GM23338 (cell line): ENCODE results near the gene SC5D. TPM values are rescaled to one million over a fixed set of nuclear protein-coding genes. Genes with fewer than 3 reads are reported as not detected.
A peak's percentile ranks its signal among the peaks of the same experiment; 100 is the strongest.

ENCODE experiments used
- ATAC-seq: fragments of 200-7000 bp; cut with Tn5 transposase; 3 replicates; pipeline ENCODE4 v1.9.1; 2020
- DNase-seq: peaks from one replicate; pipeline ENCODE4 v3.0.0-alpha.2; 2015; ENCODE audit warnings: low spot score
- H2AFZ ChIP-seq: fragments of 200-600 bp; sonication (generic); 2 replicates; pipeline ENCODE4 v1.8.0; 2016; ENCODE audit warnings: antibody characterized with exemption, mild to moderate bottlenecking, moderate library complexity
- H3F3A ChIP-seq: fragments of 200-600 bp; sonication (generic); replicated peaks from 2 replicates; pipeline ENCODE4 v1.8.0; 2017; ENCODE audit warnings: antibody characterized with exemption, mixed run types, low read depth
- H3K27ac ChIP-seq: fragments of 200-600 bp; sonication (generic); 2 replicates; pipeline ENCODE4 v1.6.1; 2016; ENCODE audit warnings: low read depth
- H3K27me3 ChIP-seq: fragments of 200-600 bp; sonication (generic); 2 replicates; pipeline ENCODE4 v1.8.0; 2016; ENCODE audit warnings: mild to moderate bottlenecking, mixed run types, moderate library complexity; ENCODE audit not compliant: insufficient read depth
- H3K36me3 ChIP-seq: fragments of 200-600 bp; sonication (generic); 2 replicates; pipeline ENCODE4 v1.8.0; 2016; ENCODE audit warnings: mild to moderate bottlenecking; ENCODE audit not compliant: insufficient read depth
- H3K4me1 ChIP-seq: fragments of 200-600 bp; sonication (generic); 2 replicates; pipeline ENCODE4 v1.8.0; 2016; ENCODE audit warnings: mild to moderate bottlenecking, moderate library complexity; ENCODE audit not compliant: insufficient read depth
- H3K4me2 ChIP-seq: fragments of 200-600 bp; sonication (generic); 2 replicates; pipeline ENCODE4 v1.7.1; 2017; ENCODE audit warnings: mixed run types
- H3K4me3 ChIP-seq: fragments of 200-600 bp; sonication (generic); 2 replicates; pipeline ENCODE4 v1.6.1; 2016; ENCODE audit warnings: mixed run types
- H3K79me2 ChIP-seq: fragments of 200-600 bp; sonication (generic); replicated peaks from 2 replicates; pipeline ENCODE4 v1.8.0; 2017; ENCODE audit warnings: mild to moderate bottlenecking; ENCODE audit not compliant: insufficient read depth
- H3K9me2 ChIP-seq: fragments of 200-600 bp; sonication (generic); 2 replicates; pipeline ENCODE4 v1.8.0; 2017; ENCODE audit not compliant: insufficient read depth
- H4K20me1 ChIP-seq: fragments of 200-600 bp; sonication (generic); replicated peaks from 2 replicates; pipeline ENCODE4 v1.8.0; 2017; ENCODE audit warnings: mild to moderate bottlenecking; ENCODE audit not compliant: insufficient read depth
- H3K27ac Mint-ChIP-seq: 2 replicates; pipeline ENCODE4 v1.8.0; 2020; ENCODE audit warnings: inconsistent platforms, mild to moderate bottlenecking, moderate library complexity, mixed read lengths
- H3K27me3 Mint-ChIP-seq: 3 replicates; pipeline ENCODE4 v1.8.0; 2022; ENCODE audit warnings: low read depth, mild to moderate bottlenecking, moderate library complexity, mixed read lengths, inconsistent platforms; ENCODE audit not compliant: insufficient read depth, poor library complexity
- H3K36me3 Mint-ChIP-seq: 3 replicates; pipeline ENCODE4 v1.8.0; 2021; ENCODE audit warnings: low read depth, mild to moderate bottlenecking, inconsistent platforms, moderate library complexity, mixed read lengths
- H3K4me1 Mint-ChIP-seq: 3 replicates; pipeline ENCODE4 v1.8.0; 2020; ENCODE audit warnings: mild to moderate bottlenecking, inconsistent platforms, mixed read lengths
- H3K4me3 Mint-ChIP-seq: 3 replicates; pipeline ENCODE4 v1.8.0; 2021; ENCODE audit warnings: moderate library complexity, mild to moderate bottlenecking, inconsistent platforms, mixed read lengths
- H3K9me3 Mint-ChIP-seq: 3 replicates; pipeline ENCODE4 v1.8.0; 2020; ENCODE audit warnings: moderate library complexity, mild to moderate bottlenecking, inconsistent platforms, mixed read lengths
- CREB1 ChIP-seq: fragments of 250-450 bp; sonication (Bioruptor Pico); IDR thresholded peaks from 2 replicates; pipeline ENCODE4 v1.5.0; 2020; ENCODE audit warnings: low read depth, mild to moderate bottlenecking, moderate library complexity
- CTCF ChIP-seq, 2 experiments: fragments of 200-600 bp in 1 of 2; sonication (generic) in 1 of 2; conservative IDR thresholded peaks; 2 replicates each; pipeline versions ENCODE4 v1.5.1 to v1.6.1; 2016 to 2017; ENCODE audit warnings: antibody characterized with exemption in 2 of 2, low read depth in 2 of 2, mild to moderate bottlenecking in 2 of 2, moderate library complexity in 1 of 2
- ETS1 ChIP-seq: IDR thresholded peaks from 2 replicates; pipeline ENCODE4 v1.6.1; 2016; ENCODE audit warnings: antibody characterized with exemption
- EZH2 ChIP-seq: fragments of 200-600 bp; sonication (generic); IDR thresholded peaks from one replicate; pipeline ENCODE4 v1.8.0; 2017; ENCODE audit warnings: antibody characterized with exemption, mild to moderate bottlenecking, low read depth; ENCODE audit not compliant: unreplicated experiment
- EZH2phosphoT487 ChIP-seq: fragments of 200-600 bp; sonication (generic); IDR thresholded peaks from one replicate; pipeline ENCODE4 v1.8.1; 2018; ENCODE audit warnings: antibody characterized with exemption; ENCODE audit not compliant: unreplicated experiment
- JUNB ChIP-seq: IDR thresholded peaks from one replicate; pipeline ENCODE4 v1.6.1; 2016; ENCODE audit warnings: antibody characterized with exemption; ENCODE audit not compliant: unreplicated experiment
- NANOG ChIP-seq: IDR thresholded peaks from 2 replicates; pipeline ENCODE4 v1.6.1; 2016; ENCODE audit warnings: antibody characterized with exemption, borderline replicate concordance
- POLR2AphosphoS5 ChIP-seq: IDR thresholded peaks from 2 replicates; pipeline ENCODE4 v1.6.1; 2016; ENCODE audit warnings: antibody characterized with exemption, low read depth
- STAT1 ChIP-seq: IDR thresholded peaks from one replicate; pipeline ENCODE4 v1.6.1; 2016; ENCODE audit warnings: antibody characterized with exemption; ENCODE audit not compliant: unreplicated experiment
- ZNF114 ChIP-seq: fragments of 250-450 bp; sonication (Bioruptor Pico); IDR thresholded peaks from 2 replicates; pipeline ENCODE4 v1.5.0; 2020; ENCODE audit warnings: mild to moderate bottlenecking, moderate library complexity
- ZNF331 ChIP-seq: fragments of 250-450 bp; sonication (Bioruptor Pico); IDR thresholded peaks from 2 replicates; pipeline ENCODE4 v1.5.0; 2020; ENCODE audit warnings: low read depth, mild to moderate bottlenecking, moderate library complexity
- polyA plus RNA-seq: library from polyadenylated mRNA; unstranded; fragments of >200 nt; fragmentation: Nextera tagmentation; extraction: Ambion mirVana; gene quantifications from 2 replicates; pipeline ENCODE4 v1.2.1, GENCODE V29; 2016
- total RNA-seq: library from RNA; depleted of rRNA; stranded (reverse); fragments of >200 nt; shearing (Covaris generic); gene quantifications from 2 replicates; pipeline ENCODE4 v1.2.3, GENCODE V29; 2014
- TF ChIP-seq, protein P1 (sequence below): IDR thresholded peaks from one replicate; pipeline ENCODE4 v1.6.1; 2018; ENCODE audit warnings: antibody characterized with exemption; ENCODE audit not compliant: unreplicated experiment
- TF ChIP-seq, protein P2 (sequence below): fragments of 250-450 bp; sonication (Bioruptor Pico); IDR thresholded peaks from 2 replicates; pipeline ENCODE4 v1.5.0; 2020; ENCODE audit warnings: mild to moderate bottlenecking, moderate library complexity

SC5D gene
- total and polyA plus RNA-seq, 2 experiments from 2014 or later = 79.0 to 138 TPM

DNA sequence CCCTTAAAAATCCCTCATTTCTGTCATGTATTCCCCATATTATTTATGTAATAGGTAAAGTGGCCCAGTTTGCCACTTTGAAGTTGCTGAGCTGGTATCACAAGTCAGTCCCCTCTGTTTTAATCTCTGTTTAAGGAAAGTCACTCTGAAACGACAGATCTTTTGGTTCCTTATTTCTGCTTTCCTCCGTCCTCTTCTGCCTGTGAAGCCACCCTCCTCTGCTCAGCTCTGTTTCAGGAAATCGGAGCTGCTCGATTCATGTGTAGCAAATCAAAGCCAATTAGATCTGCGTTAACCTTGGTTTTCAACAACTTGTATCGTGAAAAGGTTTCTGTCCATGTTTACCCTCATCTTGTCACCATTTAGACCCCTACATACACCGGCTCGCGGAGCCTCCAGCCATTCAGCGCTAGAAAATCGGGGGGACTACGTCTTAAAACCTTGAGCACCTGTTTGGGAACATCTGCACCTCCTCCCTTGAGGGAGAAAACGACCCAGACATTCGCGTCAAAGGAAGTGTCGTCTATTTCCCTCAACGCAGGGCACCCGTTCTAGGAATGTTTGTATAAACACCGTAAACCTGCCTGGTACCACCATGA is 576 bp upstream of the SC5D start:
- Mint-ChIP-seq H3K27ac (peak overlapping the region; percentile 96), H3K9me3 (no peaks in the 10 kb centered on the region), H3K27me3 (peaks cover 19% of the 10 kb centered on the region), H3K4me1 (peaks cover 34% of the 10 kb centered on the region), H3K4me3 (peak overlapping the region; percentile 94), H3K36me3 (peaks cover 7% of the 10 kb centered on the region; the same call in 1 of the 3 replicates)
- H3K4me2 ChIP-seq = peak overlapping the region; percentile 95
- DNase-seq = peak; percentile 36
- H3K27ac ChIP-seq = peak overlapping the region; percentile 90
- no peaks in the 10 kb centered on the region for H3K9me2 ChIP-seq
- H3K36me3 ChIP-seq = no peaks in the 10 kb centered on the region
- H3K4me3 ChIP-seq = peak overlapping the region; percentile 80
- no peaks in the 10 kb centered on the region for H3K27me3 ChIP-seq
- peak overlapping the region; percentile 88 for H2AFZ ChIP-seq
- H3K79me2 ChIP-seq = peaks cover 42% of the 10 kb centered on the region
- peaks cover 39% of the 10 kb centered on the region for H3K4me1 ChIP-seq
- TF ChIP-seq ETS1 = no peak
- no peak for TF ChIP-seq CTCF (conservative IDR thresholded peaks at IDR 0.05; ENCODE audit: low read depth in 2 of 2)
- no peak for TF ChIP-seq CREB1 (CRISPR knock-in tag)
- TF ChIP-seq NANOG = no peak
- TF ChIP-seq, protein P1, sequence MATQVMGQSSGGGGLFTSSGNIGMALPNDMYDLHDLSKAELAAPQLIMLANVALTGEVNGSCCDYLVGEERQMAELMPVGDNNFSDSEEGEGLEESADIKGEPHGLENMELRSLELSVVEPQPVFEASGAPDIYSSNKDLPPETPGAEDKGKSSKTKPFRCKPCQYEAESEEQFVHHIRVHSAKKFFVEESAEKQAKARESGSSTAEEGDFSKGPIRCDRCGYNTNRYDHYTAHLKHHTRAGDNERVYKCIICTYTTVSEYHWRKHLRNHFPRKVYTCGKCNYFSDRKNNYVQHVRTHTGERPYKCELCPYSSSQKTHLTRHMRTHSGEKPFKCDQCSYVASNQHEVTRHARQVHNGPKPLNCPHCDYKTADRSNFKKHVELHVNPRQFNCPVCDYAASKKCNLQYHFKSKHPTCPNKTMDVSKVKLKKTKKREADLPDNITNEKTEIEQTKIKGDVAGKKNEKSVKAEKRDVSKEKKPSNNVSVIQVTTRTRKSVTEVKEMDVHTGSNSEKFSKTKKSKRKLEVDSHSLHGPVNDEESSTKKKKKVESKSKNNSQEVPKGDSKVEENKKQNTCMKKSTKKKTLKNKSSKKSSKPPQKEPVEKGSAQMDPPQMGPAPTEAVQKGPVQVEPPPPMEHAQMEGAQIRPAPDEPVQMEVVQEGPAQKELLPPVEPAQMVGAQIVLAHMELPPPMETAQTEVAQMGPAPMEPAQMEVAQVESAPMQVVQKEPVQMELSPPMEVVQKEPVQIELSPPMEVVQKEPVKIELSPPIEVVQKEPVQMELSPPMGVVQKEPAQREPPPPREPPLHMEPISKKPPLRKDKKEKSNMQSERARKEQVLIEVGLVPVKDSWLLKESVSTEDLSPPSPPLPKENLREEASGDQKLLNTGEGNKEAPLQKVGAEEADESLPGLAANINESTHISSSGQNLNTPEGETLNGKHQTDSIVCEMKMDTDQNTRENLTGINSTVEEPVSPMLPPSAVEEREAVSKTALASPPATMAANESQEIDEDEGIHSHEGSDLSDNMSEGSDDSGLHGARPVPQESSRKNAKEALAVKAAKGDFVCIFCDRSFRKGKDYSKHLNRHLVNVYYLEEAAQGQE = no peak
- no peak for TF ChIP-seq EZH2
- TF ChIP-seq STAT1 = no peak
- TF ChIP-seq JUNB = no peak
- TF ChIP-seq EZH2phosphoT487 = no peak
- no peak for TF ChIP-seq ZNF331 (CRISPR knock-in tag)
- TF ChIP-seq, protein P2, sequence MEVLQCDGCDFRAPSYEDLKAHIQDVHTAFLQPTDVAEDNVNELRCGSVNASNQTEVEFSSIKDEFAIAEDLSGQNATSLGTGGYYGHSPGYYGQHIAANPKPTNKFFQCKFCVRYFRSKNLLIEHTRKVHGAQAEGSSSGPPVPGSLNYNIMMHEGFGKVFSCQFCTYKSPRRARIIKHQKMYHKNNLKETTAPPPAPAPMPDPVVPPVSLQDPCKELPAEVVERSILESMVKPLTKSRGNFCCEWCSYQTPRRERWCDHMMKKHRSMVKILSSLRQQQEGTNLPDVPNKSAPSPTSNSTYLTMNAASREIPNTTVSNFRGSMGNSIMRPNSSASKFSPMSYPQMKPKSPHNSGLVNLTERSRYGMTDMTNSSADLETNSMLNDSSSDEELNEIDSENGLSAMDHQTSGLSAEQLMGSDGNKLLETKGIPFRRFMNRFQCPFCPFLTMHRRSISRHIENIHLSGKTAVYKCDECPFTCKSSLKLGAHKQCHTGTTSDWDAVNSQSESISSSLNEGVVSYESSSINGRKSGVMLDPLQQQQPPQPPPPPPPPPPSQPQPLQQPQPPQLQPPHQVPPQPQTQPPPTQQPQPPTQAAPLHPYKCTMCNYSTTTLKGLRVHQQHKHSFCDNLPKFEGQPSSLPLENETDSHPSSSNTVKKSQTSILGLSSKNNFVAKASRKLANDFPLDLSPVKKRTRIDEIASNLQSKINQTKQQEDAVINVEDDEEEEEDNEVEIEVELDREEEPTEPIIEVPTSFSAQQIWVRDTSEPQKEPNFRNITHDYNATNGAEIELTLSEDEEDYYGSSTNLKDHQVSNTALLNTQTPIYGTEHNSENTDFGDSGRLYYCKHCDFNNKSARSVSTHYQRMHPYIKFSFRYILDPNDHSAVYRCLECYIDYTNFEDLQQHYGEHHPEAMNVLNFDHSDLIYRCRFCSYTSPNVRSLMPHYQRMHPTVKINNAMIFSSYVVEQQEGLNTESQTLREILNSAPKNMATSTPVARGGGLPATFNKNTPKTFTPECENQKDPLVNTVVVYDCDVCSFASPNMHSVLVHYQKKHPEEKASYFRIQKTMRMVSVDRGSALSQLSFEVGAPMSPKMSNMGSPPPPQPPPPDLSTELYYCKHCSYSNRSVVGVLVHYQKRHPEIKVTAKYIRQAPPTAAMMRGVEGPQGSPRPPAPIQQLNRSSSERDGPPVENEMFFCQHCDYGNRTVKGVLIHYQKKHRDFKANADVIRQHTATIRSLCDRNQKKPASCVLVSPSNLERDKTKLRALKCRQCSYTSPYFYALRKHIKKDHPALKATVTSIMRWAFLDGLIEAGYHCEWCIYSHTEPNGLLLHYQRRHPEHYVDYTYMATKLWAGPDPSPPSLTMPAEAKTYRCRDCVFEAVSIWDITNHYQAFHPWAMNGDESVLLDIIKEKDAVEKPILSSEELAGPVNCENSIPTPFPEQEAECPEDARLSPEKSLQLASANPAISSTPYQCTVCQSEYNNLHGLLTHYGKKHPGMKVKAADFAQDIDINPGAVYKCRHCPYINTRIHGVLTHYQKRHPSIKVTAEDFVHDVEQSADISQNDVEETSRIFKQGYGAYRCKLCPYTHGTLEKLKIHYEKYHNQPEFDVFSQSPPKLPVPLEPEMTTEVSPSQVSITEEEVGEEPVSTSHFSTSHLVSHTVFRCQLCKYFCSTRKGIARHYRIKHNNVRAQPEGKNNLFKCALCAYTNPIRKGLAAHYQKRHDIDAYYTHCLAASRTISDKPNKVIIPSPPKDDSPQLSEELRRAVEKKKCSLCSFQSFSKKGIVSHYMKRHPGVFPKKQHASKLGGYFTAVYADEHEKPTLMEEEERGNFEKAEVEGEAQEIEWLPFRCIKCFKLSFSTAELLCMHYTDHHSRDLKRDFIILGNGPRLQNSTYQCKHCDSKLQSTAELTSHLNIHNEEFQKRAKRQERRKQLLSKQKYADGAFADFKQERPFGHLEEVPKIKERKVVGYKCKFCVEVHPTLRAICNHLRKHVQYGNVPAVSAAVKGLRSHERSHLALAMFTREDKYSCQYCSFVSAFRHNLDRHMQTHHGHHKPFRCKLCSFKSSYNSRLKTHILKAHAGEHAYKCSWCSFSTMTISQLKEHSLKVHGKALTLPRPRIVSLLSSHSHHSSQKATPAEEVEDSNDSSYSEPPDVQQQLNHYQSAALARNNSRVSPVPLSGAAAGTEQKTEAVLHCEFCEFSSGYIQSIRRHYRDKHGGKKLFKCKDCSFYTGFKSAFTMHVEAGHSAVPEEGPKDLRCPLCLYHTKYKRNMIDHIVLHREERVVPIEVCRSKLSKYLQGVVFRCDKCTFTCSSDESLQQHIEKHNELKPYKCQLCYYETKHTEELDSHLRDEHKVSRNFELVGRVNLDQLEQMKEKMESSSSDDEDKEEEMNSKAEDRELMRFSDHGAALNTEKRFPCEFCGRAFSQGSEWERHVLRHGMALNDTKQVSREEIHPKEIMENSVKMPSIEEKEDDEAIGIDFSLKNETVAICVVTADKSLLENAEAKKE (CRISPR knock-in tag) = no peak
- TF ChIP-seq ZNF114 = no peak
- TF ChIP-seq POLR2AphosphoS5 = no peak
- peaks cover 6% of the 10 kb centered on the region; the same call in 1 of the 2 replicates for H4K20me1 ChIP-seq
- 0 out of 2 replicates have a peak, but pooled peaks cover 3% of the 10 kb centered on the region for H3F3A ChIP-seq
- ATAC-seq = peak; percentile 30
